GM12875 (cell line): ENCODE data around the gene SLC2A3.

ENCODE experiments used
- H3K4me3 ChIP-seq: one replicate; pipeline ENCODE4 v1.5.1; 2011; ENCODE audit warnings: low read depth, low read length, control low read depth
- CTCF ChIP-seq: IDR thresholded peaks from 2 replicates; pipeline ENCODE4 v1.5.1; 2011; ENCODE audit warnings: low read depth, mild to moderate bottlenecking, control low read depth, inconsistent platforms, low read length, moderate library complexity, borderline replicate concordance; ENCODE audit not compliant: insufficient read depth

SLC2A3 gene

GRCh38 chr12:7872566-7873319 lies 63.2 kb downstream of the SLC2A3 start, which contains the start of gene SLC2A14:
TSS of gene SLC2A14 (minus strand) at chr12:7872915. CDS start at chr12:7869880, 3,035 bp downstream.
- no peak within 1 kb of the TSS for H3K4me3 ChIP-seq

GRCh38 chr12:7870335-7870734 lies 65.7 kb downstream of the SLC2A3 start:
- no peak overlapping the region for H3K4me3 ChIP-seq
- TF ChIP-seq CTCF: no peak

More at GRCh38 chr12:7872566-7873319, 63.2 kb downstream of the SLC2A3 start, which contains the start of gene SLC2A14:
- no peak for TF ChIP-seq CTCF
